Activated CD4-positive, CD25-positive, alpha-beta regulatory T cell treated with anti-CD3 and anti-CD28 coated beads, Interleukin-2, amount 50 U/mL, for 72 hours (primary cell): ENCODE data around the gene SLC39A9.
A peak's percentile ranks its signal among the peaks of the same experiment; 100 is the strongest.
"Not testable (repeated sequence)": the region's sequence is repeated elsewhere in the genome, so short reads cannot be mapped to it uniquely, and the experiment has no call there.

Experiments
- DNase-seq: peaks from one replicate; pipeline ENCODE4 v3.0.0; 2021

The SLC39A9 gene

GRCh38 chr14:69428289-69428998, 30.0 kb downstream of the SLC39A9 start:
- DNase-seq = no peak

- DNase-seq = no peak
Measured at GRCh38 chr14:69429643-69430042, 31.2 kb downstream of the SLC39A9 start.

GRCh38 chr14:69430306-69430939, 31.9 kb downstream of the SLC39A9 start:
- DNase-seq = no peak

GRCh38 chr14:69432364-69432763, 33.9 kb downstream of the SLC39A9 start:
- DNase-seq = no peak

GRCh38 chr14:69439521-69440270, 41.2 kb downstream of the SLC39A9 start:
- no peak for DNase-seq

GRCh38 chr14:69441948-69442347, 43.5 kb downstream of the SLC39A9 start:
- DNase-seq = no peak

GRCh38 chr14:69443296-69443805, 44.9 kb downstream of the SLC39A9 start:
- no peak for DNase-seq

- DNase-seq = no peak
Measured at GRCh38 chr14:69449216-69449615, 50.7 kb downstream of the SLC39A9 start.

- DNase-seq = no peak
Measured at GRCh38 chr14:69451941-69452340, 53.4 kb downstream of the SLC39A9 start.

GRCh38 chr14:69458350-69458749, 59.9 kb downstream of the SLC39A9 start:
- no peak for DNase-seq

- DNase-seq = no peak
Measured at GRCh38 chr14:69459122-69459521, 60.6 kb downstream of the SLC39A9 start.

- DNase-seq = no peak
Measured at GRCh38 chr14:69460093-69460701, 61.7 kb downstream of the SLC39A9 start.

GRCh38 chr14:69464379-69464778, 65.9 kb downstream of the SLC39A9 start:
- no peak for DNase-seq

GRCh38 chr14:69464829-69465228, 66.3 kb downstream of the SLC39A9 start:
- DNase-seq = no peak

GRCh38 chr14:69468949-69469348, 70.5 kb downstream of the SLC39A9 start:
- DNase-seq = no peak

GRCh38 chr14:69471436-69471835, 72.9 kb downstream of the SLC39A9 start:
- DNase-seq = no peak

GRCh38 chr14:69471916-69472315, 73.4 kb downstream of the SLC39A9 start:
- no peak for DNase-seq

GRCh38 chr14:69473260-69473659, 74.8 kb downstream of the SLC39A9 start:
- peak; percentile 5 for DNase-seq

GRCh38 chr14:69473946-69474345, 75.5 kb downstream of the SLC39A9 start:
- DNase-seq = no peak

GRCh38 chr14:69475194-69475818, 76.8 kb downstream of the SLC39A9 start:
- no peak for DNase-seq

- not testable (repeated sequence) for DNase-seq
Measured at GRCh38 chr14:69476824-69477450, 78.4 kb downstream of the SLC39A9 start.

GRCh38 chr14:69478055-69478454, 79.6 kb downstream of the SLC39A9 start:
- not testable (repeated sequence) for DNase-seq
